Neutrophil (primary cell): ENCODE data around the gene TSPAN15.

Experiments used
- H3K27ac ChIP-seq: fragments of 200-600 bp; sonication (generic); 2 replicates; pipeline ENCODE4 v1.5.1; 2016; ENCODE audit warnings: mild to moderate bottlenecking, moderate library complexity
- H3K27me3 ChIP-seq: fragments of 200-600 bp; sonication (generic); 2 replicates; pipeline ENCODE4 v1.6.0; 2016; ENCODE audit warnings: mild to moderate bottlenecking
- H3K36me3 ChIP-seq: fragments of 200-600 bp; sonication (generic); 2 replicates; pipeline ENCODE4 v1.5.1; 2017
- H3K4me1 ChIP-seq, 2 experiments: fragments of 200-600 bp in 1 of 2; sonication (generic) in 1 of 2; 1 replicate in 1 of 2; 2 replicates in 1 of 2; pipeline versions ENCODE4 v1.5.1 to v1.6.1; 2013 to 2016; ENCODE audit warnings: low read depth in 1 of 2, low read length in 1 of 2, mild to moderate bottlenecking in 1 of 2, moderate library complexity in 1 of 2; ENCODE audit not compliant: control insufficient read depth in 1 of 2, insufficient read depth in 1 of 2
- H3K4me3 ChIP-seq, 2 experiments: fragments of 200-600 bp in 1 of 2; sonication (generic) in 1 of 2; 1 replicate in 1 of 2; 2 replicates in 1 of 2; pipeline ENCODE4 v1.5.1; 2013 to 2016; ENCODE audit warnings: low read depth in 1 of 2, low read length in 1 of 2, mild to moderate bottlenecking in 1 of 2, moderate library complexity in 1 of 2
- H3K9me3 ChIP-seq: fragments of 200-600 bp; sonication (generic); 2 replicates; pipeline ENCODE4 v1.5.1; 2016
- CTCF ChIP-seq: fragments of 200-600 bp; sonication (generic); IDR thresholded peaks from 2 replicates; pipeline ENCODE4 v1.5.1; 2016; ENCODE audit warnings: antibody characterized with exemption

TSPAN15 gene

GRCh38 chr10:69413221-69413865, 37.9 kb upstream of the TSPAN15 start:
- H3K27me3 ChIP-seq = peaks cover 15% of the 10 kb centered on the region
- H3K4me1 ChIP-seq = peaks cover 20 to 38% of the 10 kb centered on the region in 2 experiments
- H3K36me3 ChIP-seq = no peaks in the 10 kb centered on the region
- no peak overlapping the region for H3K4me3 ChIP-seq
- no peak for TF ChIP-seq CTCF
- H3K9me3 ChIP-seq = no peaks in the 10 kb centered on the region
- H3K27ac ChIP-seq = no peak overlapping the region

GRCh38 chr10:69414036-69415018, 36.9 kb upstream of the TSPAN15 start:
- H3K9me3 ChIP-seq = no peaks in the 10 kb centered on the region
- no peak overlapping the region for H3K4me3 ChIP-seq
- H3K4me1 ChIP-seq = peaks cover 13 to 31% of the 10 kb centered on the region in 2 experiments
- peaks cover 15% of the 10 kb centered on the region for H3K27me3 ChIP-seq
- TF ChIP-seq CTCF = no peak
- H3K27ac ChIP-seq = no peak overlapping the region
- H3K36me3 ChIP-seq = no peaks in the 10 kb centered on the region

GRCh38 chr10:69415049-69415448, 36.2 kb upstream of the TSPAN15 start:
- Histone ChIP-seq H3K27ac (no peak overlapping the region), H3K9me3 (no peaks in the 10 kb centered on the region), H3K4me3 (no peak overlapping the region), H3K4me1 (peaks cover 10 to 26% of the 10 kb centered on the region in 2 experiments), H3K36me3 (no peaks in the 10 kb centered on the region), H3K27me3 (peaks cover 15% of the 10 kb centered on the region)
- no peak for TF ChIP-seq CTCF

GRCh38 chr10:69415951-69416350, 35.3 kb upstream of the TSPAN15 start:
- no peak for TF ChIP-seq CTCF
- Histone ChIP-seq H3K4me1 (peaks cover 6 to 17% of the 10 kb centered on the region in 2 experiments), H3K36me3 (no peaks in the 10 kb centered on the region), H3K27ac (no peak overlapping the region), H3K27me3 (peaks cover 15% of the 10 kb centered on the region), H3K4me3 (no peak overlapping the region), H3K9me3 (no peaks in the 10 kb centered on the region)

GRCh38 chr10:69416695-69417094, 34.6 kb upstream of the TSPAN15 start, which contains the start of gene TACR2:
TSS of gene TACR2 (minus strand) at chr10:69416918. CDS start at chr10:69416323, 595 bp downstream.
- peaks cover 0 to 11% of the 10 kb centered on the region in 2 experiments for H3K4me1 ChIP-seq
- no peak for TF ChIP-seq CTCF
- no peaks in the 10 kb centered on the region for H3K9me3 ChIP-seq
- H3K4me3 ChIP-seq = no peak within 1 kb of the TSS
- H3K27me3 ChIP-seq = peaks cover 15% of the 10 kb centered on the region
- no peak within 1 kb of the TSS for H3K27ac ChIP-seq
- H3K36me3 ChIP-seq = no peaks in the 10 kb centered on the region
